SK-N-SH (cell line): ENCODE measurements around the gene CRLF2. TPM values are rescaled to one million over a fixed set of nuclear protein-coding genes. Genes with fewer than 3 reads are reported as not detected.

Source experiments
- CTCF ChIA-PET: fragments of 300-600, 350-600 bp; formaldehyde crosslinking; extraction: SDS; loops from one replicate; lab custom pipeline; 2021; lab: Yijun Ruan, JAX
- POLR2A ChIA-PET: fragments of 350-600 bp; sonication (Branson Sonifier 250); formaldehyde crosslinking; extraction: SDS; loops from one replicate; lab custom pipeline; 2020; ENCODE audit warnings: antibody characterized with exemption, inconsistent platforms; lab: Yijun Ruan, JAX
- DNase-seq: peaks from one replicate; pipeline ENCODE4 v3.0.0; 2012
- H2AFZ ChIP-seq: fragments of 200-600 bp; sonication (generic); 2 replicates; pipeline ENCODE4 v1.8.1; 2016; ENCODE audit warnings: antibody characterized with exemption, mild to moderate bottlenecking, low read depth
- H3F3A ChIP-seq: fragments of 200-600 bp; sonication (generic); replicated peaks from 2 replicates; pipeline ENCODE3; 2016; ENCODE audit warnings: antibody characterized with exemption, mild to moderate bottlenecking; ENCODE audit not compliant: insufficient read depth
- H3K27ac ChIP-seq, 2 experiments: fragments of 200-500 bp in 1 of 2; fragments of 200-600 bp in 1 of 2; sonication (Bioruptor generic) in 1 of 2; sonication (generic), shearing (Covaris generic) in 1 of 2; 2 replicates each; pipeline versions ENCODE4 v1.5.1 to v1.6.1; 2014 to 2016; ENCODE audit warnings: low read depth in 2 of 2, inconsistent platforms in 1 of 2, low read length in 1 of 2, mild to moderate bottlenecking in 1 of 2, mixed read lengths in 1 of 2
- H3K27me3 ChIP-seq: fragments of 200-600 bp; sonication (generic), shearing (Covaris generic); 2 replicates; pipeline ENCODE4 v1.6.1; 2016; ENCODE audit warnings: mixed run types; ENCODE audit not compliant: insufficient read depth
- H3K36me3 ChIP-seq, 2 experiments: fragments of 200-500 bp in 1 of 2; fragments of 200-600 bp in 1 of 2; sonication (Bioruptor generic) in 1 of 2; sonication (generic) in 1 of 2; replicated peaks in 1 of 2; 2 replicates each; pipeline versions ENCODE3 to v1.5.1; 2014 to 2016; ENCODE audit warnings: low read length in 1 of 2, mild to moderate bottlenecking in 1 of 2; ENCODE audit not compliant: insufficient read depth in 2 of 2, control insufficient read depth in 1 of 2
- H3K4me1 ChIP-seq, 2 experiments: fragments of 200-500 bp in 1 of 2; fragments of 200-600 bp in 1 of 2; sonication (Bioruptor generic) in 1 of 2; sonication (generic), shearing (Covaris generic) in 1 of 2; 2 replicates each; pipeline versions ENCODE4 v1.5.1 to v1.6.1; 2014 to 2016; ENCODE audit warnings: low read depth in 1 of 2, low read length in 1 of 2, mixed run types in 1 of 2; ENCODE audit not compliant: insufficient read depth in 2 of 2, control insufficient read depth in 1 of 2
- H3K4me2 ChIP-seq: fragments of 200-600 bp; sonication (generic), shearing (Covaris generic); 2 replicates; pipeline ENCODE4 v1.6.1; 2017; ENCODE audit warnings: mixed run types
- H3K4me3 ChIP-seq, 2 experiments: fragments of 200-500 bp in 1 of 2; fragments of 200-600 bp in 1 of 2; sonication (Bioruptor generic) in 1 of 2; sonication (generic), shearing (Covaris generic) in 1 of 2; 2 replicates each; pipeline versions ENCODE4 v1.5.1 to v1.8.1; 2014 to 2016; ENCODE audit warnings: low read depth in 2 of 2, inconsistent platforms in 1 of 2, low read length in 1 of 2, mild to moderate bottlenecking in 1 of 2, mixed read lengths in 1 of 2, moderate library complexity in 1 of 2
- H3K79me2 ChIP-seq: fragments of 200-600 bp; sonication (generic); 2 replicates; pipeline ENCODE4 v1.8.1; 2017; ENCODE audit warnings: mild to moderate bottlenecking; ENCODE audit not compliant: insufficient read depth
- H3K9ac ChIP-seq: fragments of 200-600 bp; sonication (generic); 2 replicates; pipeline ENCODE4 v1.6.1; 2017; ENCODE audit warnings: mixed run types
- H3K9me2 ChIP-seq: fragments of 200-600 bp; sonication (generic); 2 replicates; pipeline ENCODE4 v1.6.1; 2017; ENCODE audit warnings: mixed run types
- H3K9me3 ChIP-seq: fragments of 200-600 bp; sonication (generic); 2 replicates; pipeline ENCODE4 v1.6.1; 2017; ENCODE audit warnings: mixed run types, mild to moderate bottlenecking, moderate library complexity
- H4K20me1 ChIP-seq: fragments of 200-600 bp; sonication (generic); 2 replicates; pipeline ENCODE4 v1.6.1; 2017; ENCODE audit warnings: mild to moderate bottlenecking, mixed run types; ENCODE audit not compliant: insufficient read depth
- CHD2 ChIP-seq: fragments of 150-350 bp; IDR thresholded peaks from 2 replicates; pipeline ENCODE4 v1.6.1; 2018; ENCODE audit warnings: low read length; ENCODE audit not compliant: partially characterized antibody
- EP300 ChIP-seq, 2 experiments: IDR thresholded peaks; 2 replicates each; pipeline versions ENCODE4 v1.4.0 to v1.6.1; 2012; ENCODE audit warnings: borderline replicate concordance in 1 of 2, low read depth in 1 of 2, low read length in 1 of 2
- EZH2phosphoT487 ChIP-seq: fragments of 200-600 bp; sonication (generic); IDR thresholded peaks from 2 replicates; pipeline ENCODE4 v1.6.1; 2017; ENCODE audit warnings: low read depth, mixed run types, mild to moderate bottlenecking, antibody characterized with exemption, moderate library complexity, borderline replicate concordance
- FOXJ3 ChIP-seq: sonication (generic); formaldehyde crosslinking; IDR thresholded peaks from 2 replicates; pipeline ENCODE4 v1.5.1; 2020; ENCODE audit warnings: mild to moderate bottlenecking, missing genetic modification reagents
- MXI1 ChIP-seq: IDR thresholded peaks from 2 replicates; pipeline ENCODE4 v1.6.1; 2012; ENCODE audit warnings: mild to moderate bottlenecking, low read depth, low read length, improper control_type of control experiment
- SIN3A ChIP-seq: IDR thresholded peaks from 2 replicates; pipeline ENCODE4 v1.6.1; 2012; ENCODE audit warnings: low read depth, mild to moderate bottlenecking, low read length, moderate library complexity, borderline replicate concordance
- TAF1 ChIP-seq: IDR thresholded peaks from 2 replicates; pipeline ENCODE4 v1.6.1; 2012; ENCODE audit warnings: low read depth, mild to moderate bottlenecking, low read length, moderate library complexity, borderline replicate concordance
- TCF12 ChIP-seq: IDR thresholded peaks from 2 replicates; pipeline ENCODE4 v1.4.0; 2012
- WGBS: methylation state at CpG from one replicate; pipeline ENCODE4 v1.1.6; 2017; ENCODE audit warnings: low lambda C conversion rate; 5-methylcytosine and 5-hydroxymethylcytosine counted together
- polyA plus RNA-seq, 3 experiments: library from polyadenylated mRNA; depleted of rRNA; stranded (reverse); fragments of >200 nt; gene quantifications; 2 replicates each; pipeline ENCODE4 v1.2.3, GENCODE V29; 2012
- TF ChIP-seq, protein P1 (sequence below): fragments of 150-350 bp; IDR thresholded peaks from 2 replicates; pipeline ENCODE4 v1.6.1; 2017; ENCODE audit warnings: antibody characterized with exemption, low read length, low read depth, borderline replicate concordance
- TF ChIP-seq, protein P2 (sequence below): IDR thresholded peaks from 2 replicates; pipeline ENCODE4; 2012
- TF ChIP-seq, protein P3 (sequence below): fragments of 150-350 bp; IDR thresholded peaks from 2 replicates; pipeline ENCODE4 v1.6.1; 2016; ENCODE audit warnings: mild to moderate bottlenecking, low read depth, low read length
- TF ChIP-seq, protein P4 (sequence below): IDR thresholded peaks from 2 replicates; pipeline ENCODE4 v1.4.0; 2012; ENCODE audit warnings: low read depth, borderline replicate concordance

CRLF2 gene
- polyA plus RNA-seq, 1 of the 3 experiments (the other 2 are of a cell fraction): not detected

DNA sequence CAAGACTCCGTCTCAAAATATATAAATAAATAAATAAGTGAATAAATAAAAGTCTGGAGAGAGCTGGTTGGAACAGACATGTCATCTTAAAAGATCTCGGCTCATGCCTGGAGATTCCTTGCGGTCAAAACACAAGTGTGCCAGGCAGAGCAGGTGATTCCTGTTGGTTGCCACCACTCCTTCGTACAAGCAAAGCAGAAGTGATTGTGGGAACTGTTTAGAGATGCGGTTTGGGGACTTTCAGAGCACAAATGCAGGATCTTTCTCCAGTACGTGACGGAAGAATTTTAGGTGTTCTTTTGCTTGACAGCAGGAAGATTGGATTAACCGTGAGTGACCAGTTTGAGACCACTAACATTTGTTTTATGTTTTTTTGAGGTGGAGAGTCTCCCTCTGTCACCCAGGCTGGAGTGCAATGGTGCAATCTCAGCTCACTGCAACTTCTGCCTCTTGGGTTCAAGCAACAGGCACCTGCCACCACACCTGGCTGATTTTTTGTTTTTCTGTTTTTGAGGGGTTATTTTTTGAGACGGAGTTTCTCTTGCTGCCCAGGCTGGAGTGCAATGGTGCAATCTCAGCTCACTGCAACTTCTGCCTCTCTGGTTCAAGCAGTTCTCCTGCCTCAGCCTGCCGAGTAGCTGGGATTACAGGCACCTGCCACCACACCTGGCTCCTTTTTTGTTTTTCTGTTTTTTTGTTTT lies 2.8 kb upstream of the CRLF2 start:
- TF ChIP-seq CHD2 (no peak), EP300 (IDR thresholded peaks at IDR 0.05; ENCODE audit: borderline replicate concordance in 1 of 2, low read depth in 1 of 2, low read length in 1 of 2) (no peak), MXI1 (no peak), SIN3A (no peak), TCF12 (no peak), FOXJ3 (CRISPR knock-in tag) (no peak), EZH2phosphoT487 (no peak), TAF1 (no peak)
- TF ChIP-seq, protein P1, sequence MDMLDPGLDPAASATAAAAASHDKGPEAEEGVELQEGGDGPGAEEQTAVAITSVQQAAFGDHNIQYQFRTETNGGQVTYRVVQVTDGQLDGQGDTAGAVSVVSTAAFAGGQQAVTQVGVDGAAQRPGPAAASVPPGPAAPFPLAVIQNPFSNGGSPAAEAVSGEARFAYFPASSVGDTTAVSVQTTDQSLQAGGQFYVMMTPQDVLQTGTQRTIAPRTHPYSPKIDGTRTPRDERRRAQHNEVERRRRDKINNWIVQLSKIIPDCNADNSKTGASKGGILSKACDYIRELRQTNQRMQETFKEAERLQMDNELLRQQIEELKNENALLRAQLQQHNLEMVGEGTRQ: no peak
- TF ChIP-seq, protein P2, sequence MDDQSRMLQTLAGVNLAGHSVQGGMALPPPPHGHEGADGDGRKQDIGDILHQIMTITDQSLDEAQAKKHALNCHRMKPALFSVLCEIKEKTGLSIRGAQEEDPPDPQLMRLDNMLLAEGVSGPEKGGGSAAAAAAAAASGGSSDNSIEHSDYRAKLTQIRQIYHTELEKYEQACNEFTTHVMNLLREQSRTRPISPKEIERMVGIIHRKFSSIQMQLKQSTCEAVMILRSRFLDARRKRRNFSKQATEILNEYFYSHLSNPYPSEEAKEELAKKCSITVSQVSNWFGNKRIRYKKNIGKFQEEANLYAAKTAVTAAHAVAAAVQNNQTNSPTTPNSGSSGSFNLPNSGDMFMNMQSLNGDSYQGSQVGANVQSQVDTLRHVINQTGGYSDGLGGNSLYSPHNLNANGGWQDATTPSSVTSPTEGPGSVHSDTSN: no peak
- TF ChIP-seq, protein P3, sequence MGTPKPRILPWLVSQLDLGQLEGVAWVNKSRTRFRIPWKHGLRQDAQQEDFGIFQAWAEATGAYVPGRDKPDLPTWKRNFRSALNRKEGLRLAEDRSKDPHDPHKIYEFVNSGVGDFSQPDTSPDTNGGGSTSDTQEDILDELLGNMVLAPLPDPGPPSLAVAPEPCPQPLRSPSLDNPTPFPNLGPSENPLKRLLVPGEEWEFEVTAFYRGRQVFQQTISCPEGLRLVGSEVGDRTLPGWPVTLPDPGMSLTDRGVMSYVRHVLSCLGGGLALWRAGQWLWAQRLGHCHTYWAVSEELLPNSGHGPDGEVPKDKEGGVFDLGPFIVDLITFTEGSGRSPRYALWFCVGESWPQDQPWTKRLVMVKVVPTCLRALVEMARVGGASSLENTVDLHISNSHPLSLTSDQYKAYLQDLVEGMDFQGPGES: no peak
- TF ChIP-seq, protein P4, sequence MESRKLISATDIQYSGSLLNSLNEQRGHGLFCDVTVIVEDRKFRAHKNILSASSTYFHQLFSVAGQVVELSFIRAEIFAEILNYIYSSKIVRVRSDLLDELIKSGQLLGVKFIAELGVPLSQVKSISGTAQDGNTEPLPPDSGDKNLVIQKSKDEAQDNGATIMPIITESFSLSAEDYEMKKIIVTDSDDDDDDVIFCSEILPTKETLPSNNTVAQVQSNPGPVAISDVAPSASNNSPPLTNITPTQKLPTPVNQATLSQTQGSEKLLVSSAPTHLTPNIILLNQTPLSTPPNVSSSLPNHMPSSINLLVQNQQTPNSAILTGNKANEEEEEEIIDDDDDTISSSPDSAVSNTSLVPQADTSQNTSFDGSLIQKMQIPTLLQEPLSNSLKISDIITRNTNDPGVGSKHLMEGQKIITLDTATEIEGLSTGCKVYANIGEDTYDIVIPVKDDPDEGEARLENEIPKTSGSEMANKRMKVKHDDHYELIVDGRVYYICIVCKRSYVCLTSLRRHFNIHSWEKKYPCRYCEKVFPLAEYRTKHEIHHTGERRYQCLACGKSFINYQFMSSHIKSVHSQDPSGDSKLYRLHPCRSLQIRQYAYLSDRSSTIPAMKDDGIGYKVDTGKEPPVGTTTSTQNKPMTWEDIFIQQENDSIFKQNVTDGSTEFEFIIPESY: no peak
- H2AFZ ChIP-seq: no peak overlapping the region
- no peaks in the 10 kb centered on the region for H3K4me1 ChIP-seq
- H3K79me2 ChIP-seq: no peaks in the 10 kb centered on the region
- POLR2A ChIA-PET: no interaction called here
- peaks cover 14% of the 10 kb centered on the region; the same call in 1 of the 2 replicates for H3K27me3 ChIP-seq
- no peak overlapping the region for H3K27ac ChIP-seq
- no peaks in the 10 kb centered on the region for H3F3A ChIP-seq
- DNase-seq: no peak
- no peak overlapping the region for H3K9ac ChIP-seq
- no peaks in the 10 kb centered on the region for H3K9me2 ChIP-seq
- no peak overlapping the region for H3K4me2 ChIP-seq
- CTCF ChIA-PET: no interaction called here
- H4K20me1 ChIP-seq: no peaks in the 10 kb centered on the region
- no peaks in the 10 kb centered on the region for H3K9me3 ChIP-seq
- H3K36me3 ChIP-seq: no peaks in the 10 kb centered on the region
- WGBS: 25% methylated on average over 10 of the region's 10 CpGs
- H3K4me3 ChIP-seq: no peak overlapping the region
